ENCODE measurements around the gene YPEL2.

DNA sequence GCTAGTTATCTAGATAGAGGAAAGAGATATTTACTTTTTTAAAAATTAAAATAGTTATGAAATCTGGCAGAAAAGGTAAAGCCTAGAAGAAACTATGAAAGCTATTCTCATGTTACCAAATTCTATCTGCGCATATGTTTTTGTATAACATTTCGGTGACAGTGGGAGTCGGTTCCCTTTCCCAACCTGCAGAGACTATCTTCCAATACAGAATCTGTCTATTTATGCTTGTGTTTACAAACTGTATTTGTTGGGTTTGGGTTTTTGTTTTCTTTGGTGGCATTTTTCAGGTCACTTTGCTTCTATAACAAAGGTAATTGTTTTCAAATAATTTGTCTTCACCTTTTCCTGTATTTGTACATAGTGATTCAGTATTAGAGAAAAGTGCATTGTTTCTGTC, 69.8 kb downstream of the YPEL2 start:
- TF ChIP-seq, protein P1, sequence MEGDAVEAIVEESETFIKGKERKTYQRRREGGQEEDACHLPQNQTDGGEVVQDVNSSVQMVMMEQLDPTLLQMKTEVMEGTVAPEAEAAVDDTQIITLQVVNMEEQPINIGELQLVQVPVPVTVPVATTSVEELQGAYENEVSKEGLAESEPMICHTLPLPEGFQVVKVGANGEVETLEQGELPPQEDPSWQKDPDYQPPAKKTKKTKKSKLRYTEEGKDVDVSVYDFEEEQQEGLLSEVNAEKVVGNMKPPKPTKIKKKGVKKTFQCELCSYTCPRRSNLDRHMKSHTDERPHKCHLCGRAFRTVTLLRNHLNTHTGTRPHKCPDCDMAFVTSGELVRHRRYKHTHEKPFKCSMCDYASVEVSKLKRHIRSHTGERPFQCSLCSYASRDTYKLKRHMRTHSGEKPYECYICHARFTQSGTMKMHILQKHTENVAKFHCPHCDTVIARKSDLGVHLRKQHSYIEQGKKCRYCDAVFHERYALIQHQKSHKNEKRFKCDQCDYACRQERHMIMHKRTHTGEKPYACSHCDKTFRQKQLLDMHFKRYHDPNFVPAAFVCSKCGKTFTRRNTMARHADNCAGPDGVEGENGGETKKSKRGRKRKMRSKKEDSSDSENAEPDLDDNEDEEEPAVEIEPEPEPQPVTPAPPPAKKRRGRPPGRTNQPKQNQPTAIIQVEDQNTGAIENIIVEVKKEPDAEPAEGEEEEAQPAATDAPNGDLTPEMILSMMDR (IDR thresholded peaks at IDR 0.05) = no peak
- no peak for TF ChIP-seq ZFX (IDR thresholded peaks at IDR 0.05; ENCODE audit: borderline replicate concordance)
